ENCODE results near the gene SLC2A11.

The SLC2A11 gene, protein sequence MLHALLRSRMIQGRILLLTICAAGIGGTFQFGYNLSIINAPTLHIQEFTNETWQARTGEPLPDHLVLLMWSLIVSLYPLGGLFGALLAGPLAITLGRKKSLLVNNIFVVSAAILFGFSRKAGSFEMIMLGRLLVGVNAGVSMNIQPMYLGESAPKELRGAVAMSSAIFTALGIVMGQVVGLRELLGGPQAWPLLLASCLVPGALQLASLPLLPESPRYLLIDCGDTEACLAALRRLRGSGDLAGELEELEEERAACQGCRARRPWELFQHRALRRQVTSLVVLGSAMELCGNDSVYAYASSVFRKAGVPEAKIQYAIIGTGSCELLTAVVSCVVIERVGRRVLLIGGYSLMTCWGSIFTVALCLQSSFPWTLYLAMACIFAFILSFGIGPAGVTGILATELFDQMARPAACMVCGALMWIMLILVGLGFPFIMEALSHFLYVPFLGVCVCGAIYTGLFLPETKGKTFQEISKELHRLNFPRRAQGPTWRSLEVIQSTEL

DNA sequence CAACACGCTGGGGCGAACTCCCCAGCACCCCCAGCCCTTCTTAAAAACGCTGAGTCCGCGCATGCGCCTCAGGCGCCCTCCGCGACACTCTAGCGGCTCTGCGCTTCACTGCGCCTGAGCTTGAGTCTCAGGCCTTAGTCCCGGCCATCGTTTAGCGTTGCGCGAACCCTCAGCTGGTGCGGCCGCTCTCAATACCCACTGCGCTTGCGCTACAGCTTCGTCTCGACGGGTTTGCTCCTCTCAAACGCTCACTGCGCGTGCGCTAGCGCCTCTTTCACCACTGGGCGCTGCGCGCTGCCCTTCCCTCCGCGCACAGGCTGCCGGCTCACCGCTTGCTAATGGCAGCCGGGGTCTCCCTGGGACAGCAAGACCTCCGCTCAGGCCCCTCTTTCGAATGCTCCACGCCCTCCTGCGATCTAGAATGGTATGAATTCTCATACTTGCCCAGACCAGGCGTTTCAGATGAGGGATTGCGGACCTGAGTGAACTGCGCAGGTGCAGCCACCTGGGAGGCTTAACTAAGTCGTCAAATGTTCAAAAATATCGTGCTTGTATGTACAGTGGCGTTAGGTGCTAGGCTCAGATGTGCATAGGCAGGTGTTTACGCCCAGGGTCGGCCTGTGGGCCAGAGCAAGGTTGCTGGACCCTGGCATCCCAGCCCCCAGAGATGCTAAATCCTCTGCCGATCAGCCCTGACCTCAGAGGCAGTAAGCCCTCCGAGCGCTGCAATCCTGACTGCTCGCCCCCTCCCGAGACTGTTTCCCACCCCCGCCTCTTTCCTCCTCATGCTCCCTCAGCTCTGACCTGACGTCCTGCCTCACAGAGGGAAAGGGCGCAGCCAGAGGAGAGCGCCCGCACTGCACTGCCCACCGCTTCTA lies at the start of gene SLC2A11:
TSS of gene SLC2A11 (plus strand) at position 270 of the 878 bp plus-strand sequence. CDS start at position 395, 125 bp downstream.
- peak within 1 kb of the TSS; percentile 88 for H3K27ac Mint-ChIP-seq (ENCODE audit: low read depth)
- ATAC-seq (replicated peaks; ENCODE audit: extremely low read depth, poor library complexity, severe bottlenecking), result peak; percentile 95
- peak within 1 kb of the TSS; percentile 96 for H3K4me3 Mint-ChIP-seq
- H3K27me3 Mint-ChIP-seq, result no peaks in the 10 kb centered on the region
- no peaks in the 10 kb centered on the region for H3K9me3 Mint-ChIP-seq
- peaks cover 30% of the 10 kb centered on the region for H3K4me1 Mint-ChIP-seq
- peaks cover 10% of the 10 kb centered on the region for H3K36me3 Mint-ChIP-seq (ENCODE audit: insufficient read depth)
- DNase-seq (ENCODE audit: low spot score in 2 of 2), result peak; percentile 78 to 87

DNA sequence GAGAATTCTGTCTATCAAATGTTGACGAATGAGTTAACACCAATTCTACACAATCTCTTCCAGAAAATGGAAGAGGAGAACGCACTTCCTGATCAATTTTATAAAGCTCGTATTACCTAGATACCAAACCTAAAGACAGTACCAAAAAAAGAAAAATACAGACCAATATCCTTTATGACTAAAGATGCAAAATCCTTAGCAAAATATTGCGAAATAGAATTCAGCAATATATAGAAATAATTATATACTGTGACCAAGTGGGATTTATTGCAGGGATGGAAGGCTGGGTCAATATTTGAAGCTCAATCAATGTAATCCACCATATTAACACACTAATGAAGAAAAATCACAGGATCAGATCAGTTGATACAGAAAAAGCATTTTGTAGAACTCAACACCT lies 45.3 kb upstream of the SLC2A11 start:
- no peak overlapping the region for H3K4me3 Mint-ChIP-seq
- peaks cover 32% of the 10 kb centered on the region for H3K36me3 Mint-ChIP-seq (ENCODE audit: insufficient read depth)
- ATAC-seq (replicated peaks; ENCODE audit: extremely low read depth, poor library complexity, severe bottlenecking), result no peak
- H3K27ac Mint-ChIP-seq (ENCODE audit: low read depth), result no peak overlapping the region
- peaks cover 5% of the 10 kb centered on the region for H3K4me1 Mint-ChIP-seq
- H3K27me3 Mint-ChIP-seq, result no peaks in the 10 kb centered on the region
- no peaks in the 10 kb centered on the region for H3K9me3 Mint-ChIP-seq
- no peak for DNase-seq (ENCODE audit: low spot score in 2 of 2)

DNA sequence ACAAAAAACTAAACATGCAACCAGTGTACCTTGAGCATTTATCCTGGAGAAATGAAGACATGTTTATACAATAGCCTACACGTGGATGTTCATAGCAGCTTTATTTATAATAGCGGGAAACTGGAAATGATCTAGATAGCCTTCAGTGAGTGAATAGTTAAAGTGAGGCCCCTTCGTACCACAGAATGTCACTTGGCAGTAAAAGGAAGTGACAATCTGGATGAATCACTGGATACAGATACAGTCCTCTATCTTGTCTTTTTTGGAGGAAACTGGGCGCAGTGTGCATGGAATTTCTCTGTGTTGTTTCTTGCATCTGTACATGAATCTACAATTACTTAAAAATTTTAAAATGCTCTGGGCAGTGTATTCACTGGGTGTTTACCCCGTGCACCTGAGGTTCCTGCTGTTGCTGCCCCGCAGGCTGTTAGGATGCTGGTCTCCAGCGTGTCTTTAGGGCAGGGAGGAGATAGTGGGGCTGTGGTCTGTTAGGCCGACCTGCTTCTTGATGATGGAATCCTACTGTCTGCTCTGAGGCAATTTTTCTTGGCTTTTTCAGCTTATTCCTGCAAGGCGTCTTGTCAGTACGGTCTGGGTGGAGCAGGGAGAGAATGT lies 42.0 kb upstream of the SLC2A11 start:
- peaks cover 5% of the 10 kb centered on the region for H3K4me1 Mint-ChIP-seq
- H3K27me3 Mint-ChIP-seq, result no peaks in the 10 kb centered on the region
- no peak overlapping the region for H3K4me3 Mint-ChIP-seq
- no peak for ATAC-seq (replicated peaks; ENCODE audit: extremely low read depth, poor library complexity, severe bottlenecking)
- H3K36me3 Mint-ChIP-seq (ENCODE audit: insufficient read depth), result peaks cover 36% of the 10 kb centered on the region
- no peak for DNase-seq (ENCODE audit: low spot score in 2 of 2)
- H3K27ac Mint-ChIP-seq (ENCODE audit: low read depth), result no peak overlapping the region
- no peaks in the 10 kb centered on the region for H3K9me3 Mint-ChIP-seq

DNA sequence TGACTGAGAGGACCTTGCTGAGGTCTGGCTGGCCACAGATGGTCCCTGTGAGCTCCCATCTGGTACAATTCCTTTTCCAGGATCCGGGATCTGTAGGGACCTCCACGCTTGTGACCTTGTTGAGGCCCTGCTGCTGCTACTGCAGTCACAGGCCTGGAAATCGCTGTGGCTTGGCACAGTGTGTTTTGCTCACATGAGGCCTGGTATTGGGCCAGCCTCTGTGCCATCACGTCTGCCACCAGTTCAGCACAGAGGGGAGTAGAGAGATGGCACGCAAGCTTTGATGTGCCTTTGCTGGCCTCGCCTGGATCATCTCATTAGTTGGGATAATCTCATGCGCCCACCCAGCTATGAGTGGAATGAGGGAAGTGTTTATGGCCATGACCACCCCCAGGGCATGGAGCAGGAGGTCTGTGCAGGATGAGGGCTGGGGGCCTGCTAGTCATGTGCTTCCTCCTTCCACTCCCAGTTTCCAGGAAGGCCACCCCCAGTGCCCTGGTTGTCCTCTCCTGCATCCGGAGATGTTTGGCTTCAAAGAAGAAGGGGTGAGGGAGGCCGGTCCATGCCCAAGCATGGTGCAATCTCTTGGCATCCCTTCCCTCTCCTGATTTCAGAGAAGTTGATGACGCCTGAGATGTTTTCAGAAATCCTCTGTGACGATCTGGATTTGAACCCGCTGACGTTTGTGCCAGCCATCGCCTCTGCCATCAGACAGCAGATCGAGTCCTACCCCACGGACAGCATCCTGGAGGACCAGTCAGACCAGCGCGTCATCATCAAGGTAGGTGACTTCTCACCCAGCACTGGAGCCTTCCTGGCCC lies 41.3 kb upstream of the SLC2A11 start:
- H3K4me3 Mint-ChIP-seq, result no peak overlapping the region
- ATAC-seq (replicated peaks; ENCODE audit: extremely low read depth, poor library complexity, severe bottlenecking) (no peak), DNase-seq (ENCODE audit: low spot score in 2 of 2) (no peak)
- peaks cover 33% of the 10 kb centered on the region for H3K36me3 Mint-ChIP-seq (ENCODE audit: insufficient read depth)
- no peaks in the 10 kb centered on the region for H3K27me3 Mint-ChIP-seq
- no peak overlapping the region for H3K27ac Mint-ChIP-seq (ENCODE audit: low read depth)
- no peaks in the 10 kb centered on the region for H3K9me3 Mint-ChIP-seq
- peaks cover 5% of the 10 kb centered on the region for H3K4me1 Mint-ChIP-seq

DNA sequence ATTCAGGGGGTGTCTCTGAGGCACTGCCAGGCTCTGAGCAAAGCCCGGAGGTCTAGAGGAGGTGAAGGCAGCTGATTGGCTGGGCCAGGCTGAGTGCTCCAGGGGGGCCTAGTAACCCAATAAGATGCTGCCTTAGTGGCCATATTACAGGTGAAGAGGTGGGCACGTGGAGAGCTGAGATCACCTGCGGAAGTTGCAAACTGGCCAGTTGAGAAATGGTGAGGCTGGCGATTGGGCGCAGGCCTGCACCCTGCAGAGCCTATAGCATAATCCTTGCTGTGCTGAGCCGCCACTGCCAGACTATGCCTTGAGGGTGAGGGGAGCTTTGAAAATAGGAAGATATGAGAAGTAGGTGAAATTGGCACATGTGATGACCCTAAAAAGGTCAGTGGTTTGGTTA lies 40.5 kb upstream of the SLC2A11 start:
- no peak for DNase-seq (ENCODE audit: low spot score in 2 of 2)
- Mint-ChIP-seq H3K27ac (ENCODE audit: low read depth) (no peak overlapping the region), H3K4me1 (peaks cover 5% of the 10 kb centered on the region), H3K27me3 (no peaks in the 10 kb centered on the region), H3K4me3 (no peak overlapping the region), H3K9me3 (no peaks in the 10 kb centered on the region), H3K36me3 (ENCODE audit: insufficient read depth) (peaks cover 32% of the 10 kb centered on the region)
- no peak for ATAC-seq (replicated peaks; ENCODE audit: extremely low read depth, poor library complexity, severe bottlenecking)

DNA sequence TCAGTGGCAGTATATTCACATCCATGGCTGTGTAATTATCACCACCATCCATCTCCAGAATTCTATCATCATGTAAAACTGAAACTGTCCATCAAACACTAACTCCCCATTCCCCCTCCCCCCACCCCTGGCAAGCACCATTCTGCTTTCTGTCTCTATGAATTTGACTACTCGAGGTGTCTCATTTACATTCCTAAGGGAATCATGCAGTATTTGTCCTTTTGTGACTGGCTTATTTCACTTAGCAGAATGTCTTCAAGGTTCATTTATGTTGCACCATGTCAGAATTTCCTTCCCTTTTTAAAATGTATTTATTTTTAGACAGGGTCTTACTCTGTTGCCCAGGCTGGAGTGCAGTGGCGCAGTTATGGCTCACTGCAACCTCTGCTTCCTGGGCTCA lies 39.1 kb upstream of the SLC2A11 start:
- Mint-ChIP-seq H3K27ac (ENCODE audit: low read depth) (no peak overlapping the region), H3K36me3 (ENCODE audit: insufficient read depth) (peaks cover 33% of the 10 kb centered on the region), H3K4me3 (no peak overlapping the region), H3K27me3 (no peaks in the 10 kb centered on the region), H3K4me1 (peaks cover 6% of the 10 kb centered on the region), H3K9me3 (no peaks in the 10 kb centered on the region)
- DNase-seq (ENCODE audit: low spot score in 2 of 2) (no peak), ATAC-seq (replicated peaks; ENCODE audit: extremely low read depth, poor library complexity, severe bottlenecking) (no peak)

DNA sequence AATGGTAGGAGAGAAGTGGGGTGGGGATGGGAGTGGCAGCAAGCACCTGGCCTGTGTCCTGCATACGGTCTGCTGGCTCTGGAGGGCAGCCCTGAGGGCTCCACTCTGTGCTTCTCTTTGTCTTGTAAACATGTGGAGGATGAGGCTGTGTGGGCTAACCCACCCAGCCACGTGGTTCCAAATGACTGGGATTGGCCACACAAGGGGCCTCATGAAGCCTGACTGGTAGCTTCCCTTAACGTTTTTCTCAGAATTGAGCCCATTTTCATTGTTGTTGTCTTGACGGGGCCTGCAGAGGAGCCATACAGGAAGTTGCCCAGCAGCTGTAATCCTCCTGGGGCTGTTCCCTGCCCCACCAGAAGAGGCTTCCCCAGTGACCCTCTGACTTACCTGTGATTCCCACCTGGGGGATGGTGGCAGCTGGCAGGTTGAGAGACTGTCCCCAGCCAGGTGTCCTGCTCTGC lies 36.9 kb upstream of the SLC2A11 start:
- H3K27ac Mint-ChIP-seq (ENCODE audit: low read depth), result no peak overlapping the region
- no peak for DNase-seq (ENCODE audit: low spot score in 2 of 2)
- no peak for ATAC-seq (replicated peaks; ENCODE audit: extremely low read depth, poor library complexity, severe bottlenecking)

DNA sequence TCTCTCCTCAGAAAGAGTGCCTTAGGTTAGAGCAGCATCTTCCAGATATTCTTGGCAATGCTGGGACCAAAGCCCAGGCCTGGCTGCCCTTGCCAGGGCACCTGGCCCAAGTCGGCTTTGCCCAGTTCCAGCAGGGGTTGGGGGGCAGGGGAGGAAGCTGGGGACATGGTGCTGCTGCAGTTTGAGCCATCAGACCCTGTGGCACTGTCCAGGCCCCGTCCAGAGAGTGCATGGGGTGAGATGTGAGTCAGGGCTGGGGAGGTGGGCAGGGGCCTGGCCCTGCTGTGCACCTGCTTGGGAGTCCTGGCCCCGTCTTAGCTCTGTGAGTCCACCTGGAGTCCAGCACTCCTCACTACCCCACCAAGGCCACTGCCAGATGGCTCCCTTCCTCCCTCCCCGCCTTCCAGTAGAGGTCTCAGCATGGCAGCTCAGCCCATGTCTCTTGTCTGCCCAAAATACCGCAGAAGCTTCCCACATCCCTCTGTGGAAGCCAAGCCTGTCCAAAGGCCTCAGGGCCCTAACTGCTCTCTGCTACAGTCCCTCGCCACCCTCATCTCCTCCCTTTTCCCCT lies 35.5 kb upstream of the SLC2A11 start:
- H3K4me1 Mint-ChIP-seq, result peaks cover 9% of the 10 kb centered on the region
- ATAC-seq (replicated peaks; ENCODE audit: extremely low read depth, poor library complexity, severe bottlenecking), result no peak
- peak overlapping the region; percentile 53 for H3K27ac Mint-ChIP-seq (ENCODE audit: low read depth)
- H3K9me3 Mint-ChIP-seq, result no peaks in the 10 kb centered on the region
- no peaks in the 10 kb centered on the region for H3K27me3 Mint-ChIP-seq
- no peak for DNase-seq (ENCODE audit: low spot score in 2 of 2)
- no peak overlapping the region for H3K4me3 Mint-ChIP-seq
- H3K36me3 Mint-ChIP-seq (ENCODE audit: insufficient read depth), result peaks cover 46% of the 10 kb centered on the region

More for the DNA sequence above, 36.9 kb upstream of the SLC2A11 start:
- Mint-ChIP-seq H3K36me3 (ENCODE audit: insufficient read depth) (peaks cover 42% of the 10 kb centered on the region), H3K9me3 (no peaks in the 10 kb centered on the region), H3K4me1 (peaks cover 12% of the 10 kb centered on the region), H3K27me3 (no peaks in the 10 kb centered on the region), H3K4me3 (no peak overlapping the region)

DNA sequence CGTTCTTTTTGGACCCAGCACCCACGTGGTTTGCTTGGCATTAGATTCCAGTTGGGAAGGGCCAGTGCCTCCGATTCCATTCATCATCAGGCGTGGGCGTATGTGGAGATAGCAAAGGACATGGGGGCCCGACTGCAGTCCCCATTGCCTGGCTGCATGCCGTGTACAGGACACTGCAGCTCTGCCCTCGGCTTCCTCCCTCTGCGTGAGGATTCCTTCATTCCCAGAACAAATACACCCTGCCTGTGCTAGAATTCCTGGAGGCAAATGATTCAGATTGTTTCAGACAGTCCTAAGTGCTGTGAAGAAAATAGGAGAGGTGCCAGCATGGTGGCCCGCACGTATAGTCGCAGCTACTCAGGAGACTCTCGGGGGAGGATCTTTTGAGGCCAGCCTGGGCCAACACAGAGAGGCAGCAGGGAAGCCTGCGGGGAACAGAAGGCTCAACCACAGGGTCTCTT lies 34.3 kb upstream of the SLC2A11 start:
- DNase-seq (ENCODE audit: low spot score in 2 of 2) (no peak), ATAC-seq (replicated peaks; ENCODE audit: extremely low read depth, poor library complexity, severe bottlenecking) (no peak)
- peak overlapping the region; percentile 53 for H3K27ac Mint-ChIP-seq (ENCODE audit: low read depth)
- H3K9me3 Mint-ChIP-seq, result no peaks in the 10 kb centered on the region
- H3K4me1 Mint-ChIP-seq, result peaks cover 6% of the 10 kb centered on the region
- H3K27me3 Mint-ChIP-seq, result no peaks in the 10 kb centered on the region
- no peak overlapping the region for H3K4me3 Mint-ChIP-seq
- peaks cover 47% of the 10 kb centered on the region for H3K36me3 Mint-ChIP-seq (ENCODE audit: insufficient read depth)

DNA sequence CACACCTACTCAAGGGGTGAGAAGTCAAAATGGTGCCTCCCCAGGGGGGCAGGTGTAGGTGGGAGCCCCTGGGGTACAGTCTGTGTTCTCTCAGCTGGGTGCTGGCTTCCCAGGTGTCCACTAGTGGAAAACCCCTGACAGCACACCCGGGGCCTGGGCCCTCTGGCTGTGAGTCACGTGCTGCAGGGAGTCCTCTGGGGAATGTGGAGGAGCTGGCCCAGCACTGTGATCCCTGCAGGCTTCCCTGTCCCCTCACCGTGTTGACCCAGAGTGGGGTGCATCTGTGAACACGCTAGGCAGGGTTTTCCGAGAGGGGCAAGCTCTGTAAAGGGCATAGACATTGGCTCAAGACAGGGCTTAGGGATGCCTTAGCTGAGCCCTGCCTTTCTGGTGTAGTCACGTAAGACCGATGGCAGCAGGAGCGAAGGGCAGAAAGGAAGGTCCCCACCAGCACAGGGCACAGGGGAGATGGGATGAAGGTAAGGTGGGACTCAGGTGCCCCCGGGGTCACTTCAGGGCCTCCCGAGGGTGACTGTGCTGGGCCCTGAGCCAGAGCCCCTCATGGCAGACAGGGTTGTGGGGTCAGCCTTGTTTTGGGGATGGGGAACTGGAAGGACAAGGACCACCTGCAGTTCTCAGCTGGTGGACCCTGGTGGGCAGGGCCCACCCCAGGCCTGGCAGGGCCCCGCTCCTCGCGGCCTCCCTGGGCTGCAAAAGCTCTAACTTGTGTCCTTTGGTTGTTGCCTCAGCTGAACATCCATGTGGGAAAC lies 33.0 kb upstream of the SLC2A11 start:
- Mint-ChIP-seq H3K27me3 (no peaks in the 10 kb centered on the region), H3K4me3 (no peak overlapping the region), H3K9me3 (no peaks in the 10 kb centered on the region), H3K36me3 (ENCODE audit: insufficient read depth) (peaks cover 44% of the 10 kb centered on the region), H3K27ac (ENCODE audit: low read depth) (no peak overlapping the region), H3K4me1 (peaks cover 15% of the 10 kb centered on the region)
- no peak for ATAC-seq (replicated peaks; ENCODE audit: extremely low read depth, poor library complexity, severe bottlenecking)
- DNase-seq (ENCODE audit: low spot score in 2 of 2), result no peak
